Stimulated activated naive CD8-positive, alpha-beta T cell treated with anti-CD3 and anti-CD28 coated beads, Interleukin-15, amount 100 ng/mL, for 72 hours (primary cell): ENCODE measurements around the gene RNF150.
"Not testable (repeated sequence)": the region's sequence is repeated elsewhere in the genome, so short reads cannot be mapped to it uniquely, and the experiment has no call there.

Source experiments
- ATAC-seq: fragments of 150-1000 bp; cut with Tn5 transposase; 2 replicates; pipeline ENCODE4 v1.10.0; 2021; ENCODE audit warnings: mild to moderate bottlenecking, moderate library complexity
- DNase-seq, 2 donors: peaks; one replicate each; pipeline ENCODE4 v3.0.0; 2021 to 2022
- H3K27ac Mint-ChIP-seq, 2 donors: one replicate each; pipeline ENCODE4 v1.8.0; 2022; ENCODE audit warnings: mild to moderate bottlenecking in 2 of 2, mixed read lengths in 2 of 2, moderate library complexity in 2 of 2
- H3K27me3 Mint-ChIP-seq: one replicate; pipeline ENCODE4 v1.8.0; 2022; ENCODE audit warnings: mixed read lengths
- H3K4me1 Mint-ChIP-seq: one replicate; pipeline ENCODE4 v1.8.0; 2022; ENCODE audit warnings: mild to moderate bottlenecking, mixed read lengths
- H3K4me3 Mint-ChIP-seq, 2 donors: one replicate each; pipeline ENCODE4 v1.8.0; 2022; ENCODE audit warnings: mild to moderate bottlenecking in 2 of 2, mixed read lengths in 2 of 2, moderate library complexity in 1 of 2
- H3K9me3 Mint-ChIP-seq, 2 donors: one replicate each; pipeline ENCODE4 v1.8.0; 2022; ENCODE audit warnings: mixed read lengths in 2 of 2

Gene RNF150

DNA sequence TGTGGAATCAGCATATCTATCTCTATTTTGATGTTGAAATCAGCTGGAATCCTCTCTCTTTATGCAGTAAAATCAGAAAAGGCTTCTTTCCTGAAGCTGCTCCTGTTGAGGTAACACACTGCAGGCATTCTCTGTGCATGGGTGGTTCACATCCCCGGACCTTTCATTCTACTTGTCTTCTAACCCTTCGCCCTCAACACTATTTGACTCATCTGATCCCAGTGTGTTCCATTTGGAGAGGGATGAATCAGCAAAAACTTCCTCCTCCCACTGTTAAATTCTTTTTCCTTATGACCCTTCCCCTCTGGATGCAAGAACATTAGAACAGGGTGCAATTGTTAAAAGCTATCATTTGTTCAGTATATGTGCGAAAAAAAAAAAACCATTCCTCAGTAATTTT, 67.4 kb downstream of the RNF150 start:
- no peak overlapping the region for H3K27ac Mint-ChIP-seq
- no peak overlapping the region for H3K4me3 Mint-ChIP-seq
- DNase-seq (no peak), ATAC-seq (no peak)
- H3K4me1 Mint-ChIP-seq = no peaks in the 10 kb centered on the region
- H3K9me3 Mint-ChIP-seq = no peaks in the 10 kb centered on the region
- no peaks in the 10 kb centered on the region for H3K27me3 Mint-ChIP-seq

DNA sequence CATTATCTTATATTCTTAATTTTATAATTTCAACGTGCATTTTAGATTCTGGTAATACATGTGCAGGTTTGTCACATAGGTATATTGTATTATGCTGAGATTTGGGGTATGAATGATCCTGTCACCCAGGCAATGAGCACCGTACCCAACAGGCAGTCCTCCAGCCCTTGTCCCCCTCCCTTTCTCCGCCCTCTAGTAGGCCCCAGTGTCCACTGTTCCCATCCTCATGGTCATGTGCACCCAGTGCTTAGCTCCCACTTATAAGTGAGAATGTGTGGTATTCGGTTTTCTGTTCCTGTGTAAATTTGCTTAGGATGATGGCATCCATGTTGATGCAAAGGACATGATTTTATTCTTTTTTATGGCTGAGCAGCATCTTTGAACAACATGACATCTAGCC, 70.6 kb downstream of the RNF150 start:
- no peak for ATAC-seq
- Mint-ChIP-seq H3K27me3 (no peaks in the 10 kb centered on the region), H3K4me1 (no peaks in the 10 kb centered on the region), H3K4me3 (no peak overlapping the region), H3K27ac (no peak overlapping the region), H3K9me3 (no peaks in the 10 kb centered on the region)
- DNase-seq = no peak

DNA sequence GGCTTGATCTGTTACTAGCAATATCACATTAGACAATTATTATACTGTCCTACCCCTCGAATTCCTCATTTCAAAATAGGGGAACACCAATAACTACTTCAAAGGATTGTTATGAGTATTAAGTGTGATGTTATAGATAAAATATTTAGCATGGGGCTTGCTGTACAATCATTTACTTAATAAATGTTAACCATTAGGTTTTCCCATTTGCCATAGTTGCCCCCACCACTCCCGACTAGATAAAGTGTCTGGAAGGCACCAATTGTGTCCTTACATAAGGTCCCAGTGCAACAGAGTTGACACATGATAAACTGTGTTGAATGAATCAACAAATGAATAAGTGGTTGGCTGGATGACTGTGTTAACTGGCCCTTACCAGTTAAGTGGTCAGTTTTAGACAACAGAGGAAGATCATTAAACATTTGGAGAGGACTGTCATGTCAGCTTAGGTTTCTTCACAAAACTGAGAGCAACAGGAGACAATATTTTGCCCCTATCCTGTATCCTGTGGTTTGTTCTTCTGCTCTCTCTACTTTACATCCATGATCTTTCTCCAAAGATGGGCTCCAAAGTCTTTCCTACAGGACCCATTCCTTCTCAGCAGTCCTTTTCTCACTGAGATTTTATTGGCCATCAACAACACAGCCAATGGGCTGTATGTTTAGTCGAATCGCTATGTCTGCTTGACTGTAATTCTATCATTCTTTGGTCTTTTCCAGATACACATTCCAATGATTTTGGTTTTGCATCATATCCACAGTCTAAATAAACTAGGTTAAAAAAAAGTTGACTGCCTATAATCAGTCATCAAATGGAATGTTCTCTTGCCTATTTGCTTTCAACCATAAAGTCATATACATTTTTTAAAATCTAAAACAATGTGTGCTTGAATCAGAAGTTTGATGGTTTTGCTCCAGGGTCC, 74.4 kb downstream of the RNF150 start:
- H3K4me3 Mint-ChIP-seq = no peak overlapping the region
- H3K4me1 Mint-ChIP-seq = no peaks in the 10 kb centered on the region
- H3K27me3 Mint-ChIP-seq = no peaks in the 10 kb centered on the region
- ATAC-seq (no peak), DNase-seq (no peak)
- no peak overlapping the region for H3K27ac Mint-ChIP-seq
- no peaks in the 10 kb centered on the region for H3K9me3 Mint-ChIP-seq

DNA sequence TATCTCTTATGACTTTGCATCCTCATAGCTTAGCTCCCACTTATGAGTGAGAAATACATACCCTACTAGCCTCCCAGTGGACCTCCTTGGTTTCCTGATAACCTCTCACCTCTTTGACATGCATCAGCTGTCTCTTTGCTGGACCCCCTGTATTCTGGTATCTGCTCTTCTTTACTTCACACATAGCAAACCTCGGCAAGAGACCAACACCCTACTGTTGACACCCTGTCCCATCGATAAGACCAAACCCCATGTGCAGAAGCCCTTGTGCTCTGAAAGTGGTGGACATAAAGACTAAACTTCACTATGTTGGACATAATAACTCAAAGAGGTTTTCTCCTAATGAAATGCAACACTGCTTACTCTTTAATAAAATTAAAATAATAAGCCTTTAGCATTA, 75.7 kb downstream of the RNF150 start:
- no peaks in the 10 kb centered on the region for H3K27me3 Mint-ChIP-seq
- H3K27ac Mint-ChIP-seq = no peak overlapping the region
- no peaks in the 10 kb centered on the region for H3K4me1 Mint-ChIP-seq
- H3K4me3 Mint-ChIP-seq = no peak overlapping the region
- no peak for DNase-seq
- no peak for ATAC-seq
- no peaks in the 10 kb centered on the region for H3K9me3 Mint-ChIP-seq

DNA sequence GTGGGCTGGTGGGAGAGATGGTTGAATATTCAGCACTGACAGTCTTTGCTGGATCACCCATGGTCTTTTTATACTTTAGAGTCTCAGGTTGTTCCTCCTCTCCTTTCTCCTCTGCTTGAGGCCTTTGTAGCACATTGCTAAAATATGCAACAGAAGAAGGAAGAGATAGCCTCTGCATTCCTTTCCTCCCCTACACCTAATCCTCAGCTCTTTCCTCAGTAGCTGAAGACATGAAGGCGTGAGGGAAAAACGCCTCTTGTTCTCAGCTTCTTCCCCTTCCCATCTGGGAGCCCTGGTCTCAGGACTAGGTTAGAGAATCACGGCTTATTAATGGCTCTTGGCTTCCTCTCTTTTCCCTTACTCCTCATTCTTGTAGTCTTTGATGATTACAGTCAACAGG, 76.8 kb downstream of the RNF150 start:
- Mint-ChIP-seq H3K4me3 (no peak overlapping the region), H3K27ac (no peak overlapping the region), H3K27me3 (no peaks in the 10 kb centered on the region), H3K4me1 (no peaks in the 10 kb centered on the region), H3K9me3 (peaks cover 4 to 5% of the 10 kb centered on the region in 2 donors)
- ATAC-seq (no peak), DNase-seq (no peak)

DNA sequence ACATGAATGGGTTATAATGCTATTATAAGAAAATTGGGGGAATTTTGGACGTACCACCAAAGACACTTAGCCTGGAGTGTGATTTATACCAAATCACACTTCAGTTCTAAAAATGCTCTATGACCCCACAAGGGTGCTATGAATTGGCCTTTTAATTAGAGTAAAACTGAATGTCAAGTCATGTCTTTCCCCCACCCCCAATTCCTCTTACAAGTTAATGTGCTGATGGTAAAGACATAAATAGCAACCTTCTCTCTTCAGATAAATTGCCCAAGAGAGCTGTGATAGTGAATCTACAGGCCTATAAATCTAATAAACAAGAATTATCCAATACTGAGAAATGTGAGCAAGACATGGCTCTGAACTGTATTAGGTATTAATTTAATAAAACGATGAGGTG, 78.8 kb downstream of the RNF150 start:
- no peak overlapping the region for H3K27ac Mint-ChIP-seq
- no peaks in the 10 kb centered on the region for H3K27me3 Mint-ChIP-seq
- no peak overlapping the region for H3K4me3 Mint-ChIP-seq
- no peak for DNase-seq
- H3K9me3 Mint-ChIP-seq = peaks cover 6 to 18% of the 10 kb centered on the region in 2 donors
- no peak for ATAC-seq
- no peaks in the 10 kb centered on the region for H3K4me1 Mint-ChIP-seq

DNA sequence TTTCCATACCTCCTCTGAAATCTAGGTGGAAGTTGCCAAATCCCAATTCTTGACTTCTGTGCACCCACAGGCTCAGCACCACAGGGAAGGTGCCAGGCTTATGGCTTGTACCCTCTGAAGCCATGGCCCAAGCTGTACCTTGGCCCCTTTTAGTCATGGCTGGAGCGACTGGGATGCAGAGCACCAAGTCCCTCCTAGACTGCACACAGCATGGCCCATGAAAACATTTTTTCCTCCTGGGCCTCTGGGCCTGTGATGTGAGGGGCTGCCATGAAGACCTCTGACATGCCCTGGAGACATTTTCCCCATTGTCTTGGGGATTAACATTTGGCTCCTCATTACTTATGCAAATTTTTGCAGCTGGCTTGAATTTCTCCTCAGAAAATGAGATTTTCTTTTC, 82.3 kb downstream of the RNF150 start:
- not testable (repeated sequence) for H3K4me3 Mint-ChIP-seq, DNase-seq, H3K27me3 Mint-ChIP-seq, H3K27ac Mint-ChIP-seq, H3K4me1 Mint-ChIP-seq, ATAC-seq
- H3K9me3 Mint-ChIP-seq = peaks cover 6 to 18% of the 10 kb centered on the region in 2 donors

DNA sequence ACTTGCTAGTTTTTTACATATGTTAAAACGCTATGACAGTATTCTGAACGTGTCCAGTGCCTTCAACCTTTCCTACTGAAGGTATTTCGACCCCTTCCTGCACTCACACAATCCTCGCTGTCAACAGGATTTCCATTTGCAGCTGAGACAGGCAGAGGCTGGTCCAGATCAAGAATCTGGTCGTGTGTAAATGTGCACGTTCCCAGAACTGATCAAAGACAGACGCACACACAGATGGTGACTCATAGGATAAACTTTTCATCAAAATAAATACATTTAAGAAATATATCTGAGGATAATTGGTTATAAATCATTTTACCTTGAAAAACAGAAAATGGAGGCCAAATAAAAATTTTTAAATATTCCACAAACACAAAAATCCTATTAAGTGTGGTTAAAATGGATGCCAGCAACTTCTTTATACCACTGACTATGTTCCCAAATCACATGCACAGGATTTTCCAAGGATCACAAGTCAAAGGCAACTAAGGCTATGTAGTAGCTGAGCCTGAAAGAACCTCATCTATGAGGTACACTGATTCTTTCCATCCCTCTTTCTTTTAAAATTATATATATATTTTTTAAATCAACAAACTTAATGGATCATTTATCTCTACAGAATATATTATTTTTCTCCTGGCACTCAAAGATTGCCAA, 85.9 kb downstream of the RNF150 start:
- ATAC-seq (no peak), DNase-seq (no peak)
- Mint-ChIP-seq H3K27me3 (no peaks in the 10 kb centered on the region), H3K9me3 (peaks cover 6 to 18% of the 10 kb centered on the region in 2 donors), H3K4me1 (no peaks in the 10 kb centered on the region), H3K27ac (no peak overlapping the region), H3K4me3 (no peak overlapping the region)

DNA sequence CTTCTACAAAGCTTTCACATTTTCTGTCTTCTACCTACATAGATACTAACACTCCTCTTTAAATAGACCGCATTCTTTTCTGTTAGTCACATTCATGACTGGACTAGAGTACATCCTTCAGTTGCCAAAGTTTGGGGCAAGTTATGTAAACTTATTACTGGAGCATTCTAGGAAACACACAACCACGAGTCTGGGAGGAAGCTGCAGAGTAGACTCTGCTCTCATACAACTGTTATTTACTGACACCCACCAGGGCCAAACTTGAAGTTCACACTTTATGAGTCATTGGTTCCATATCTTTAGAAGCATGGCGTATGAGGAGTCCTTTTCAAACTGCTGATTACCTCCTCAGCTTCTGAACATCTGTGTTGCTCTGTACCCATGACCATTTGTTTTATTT, 87.0 kb downstream of the RNF150 start:
- Mint-ChIP-seq H3K27me3 (no peaks in the 10 kb centered on the region), H3K27ac (no peak overlapping the region), H3K4me1 (no peaks in the 10 kb centered on the region), H3K4me3 (no peak overlapping the region), H3K9me3 (peaks cover 0 to 11% of the 10 kb centered on the region in 2 donors)
- DNase-seq (no peak), ATAC-seq (peak; percentile 42)

DNA sequence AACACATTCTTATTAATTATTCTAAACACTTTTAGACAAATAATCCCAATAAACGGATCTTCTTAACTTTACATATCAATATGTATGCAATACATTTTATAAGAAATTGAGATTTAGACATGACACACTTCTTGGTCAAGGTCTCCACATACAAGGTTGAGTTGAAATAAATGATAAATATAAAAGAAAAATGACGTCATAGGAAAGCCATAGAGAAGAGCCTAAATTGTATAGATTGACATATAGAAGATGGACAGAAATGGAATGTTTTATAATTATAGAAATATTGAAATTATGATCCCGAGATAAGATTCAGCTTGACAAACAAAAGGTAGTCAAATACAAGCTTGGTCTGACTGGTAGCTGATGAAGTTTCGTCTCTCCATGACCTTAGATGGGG, 87.4 kb downstream of the RNF150 start:
- DNase-seq (no peak), ATAC-seq (no peak)
- Mint-ChIP-seq H3K4me3 (no peak overlapping the region), H3K27ac (no peak overlapping the region), H3K27me3 (no peaks in the 10 kb centered on the region), H3K9me3 (peaks cover 0 to 7% of the 10 kb centered on the region in 2 donors), H3K4me1 (no peaks in the 10 kb centered on the region)

DNA sequence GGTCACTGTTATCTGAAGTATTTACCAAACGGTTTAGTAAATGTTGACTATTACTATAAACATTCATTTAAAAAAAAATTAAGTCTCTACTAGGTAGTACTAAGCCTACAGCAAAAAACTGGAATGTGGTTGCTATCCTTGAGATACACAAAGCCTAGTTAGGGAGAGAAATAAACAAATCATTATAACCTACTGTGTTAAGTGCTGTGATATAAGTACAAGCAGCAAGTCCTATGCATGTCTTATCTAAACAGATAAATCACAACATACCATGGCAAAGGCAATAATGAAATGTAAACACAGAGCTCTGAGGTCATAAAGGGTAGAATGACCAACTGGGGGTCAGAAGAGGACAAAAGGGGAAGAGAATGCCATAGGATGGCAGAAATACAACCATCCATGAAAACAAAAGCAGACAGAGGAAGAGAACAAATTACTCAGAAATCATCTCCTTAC, 92.2 kb downstream of the RNF150 start:
- ATAC-seq (no peak), DNase-seq (no peak)
- H3K27me3 Mint-ChIP-seq = no peaks in the 10 kb centered on the region
- peak overlapping the region in 1 of 2 donors; percentile 38 for H3K27ac Mint-ChIP-seq
- H3K4me1 Mint-ChIP-seq = no peaks in the 10 kb centered on the region
- H3K4me3 Mint-ChIP-seq = no peak overlapping the region
- no peaks in the 10 kb centered on the region for H3K9me3 Mint-ChIP-seq

DNA sequence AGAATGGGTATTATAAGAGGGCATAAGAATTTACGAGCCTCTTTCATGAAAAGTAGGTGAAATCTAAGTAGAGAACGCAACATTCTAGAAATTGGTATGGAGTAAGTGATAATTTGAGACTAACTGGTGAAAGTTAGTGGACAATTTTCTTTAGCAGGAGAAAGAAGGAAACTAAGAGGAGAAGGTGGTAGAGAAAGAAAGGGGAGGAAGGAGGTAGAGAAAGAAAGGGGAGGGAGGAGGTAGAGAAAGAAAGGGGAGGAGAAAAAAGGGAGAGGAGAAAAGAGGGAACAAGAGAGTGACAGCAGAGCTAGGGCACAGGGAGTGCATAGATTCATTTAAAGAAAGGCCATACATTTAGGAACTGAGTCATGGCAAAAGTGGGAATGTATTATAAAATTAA, 94.1 kb downstream of the RNF150 start:
- ATAC-seq (no peak), DNase-seq (no peak)
- Mint-ChIP-seq H3K27ac (peak overlapping the region in 1 of 2 donors; percentile 21), H3K4me3 (no peak overlapping the region), H3K9me3 (no peaks in the 10 kb centered on the region), H3K4me1 (no peaks in the 10 kb centered on the region), H3K27me3 (no peaks in the 10 kb centered on the region)

DNA sequence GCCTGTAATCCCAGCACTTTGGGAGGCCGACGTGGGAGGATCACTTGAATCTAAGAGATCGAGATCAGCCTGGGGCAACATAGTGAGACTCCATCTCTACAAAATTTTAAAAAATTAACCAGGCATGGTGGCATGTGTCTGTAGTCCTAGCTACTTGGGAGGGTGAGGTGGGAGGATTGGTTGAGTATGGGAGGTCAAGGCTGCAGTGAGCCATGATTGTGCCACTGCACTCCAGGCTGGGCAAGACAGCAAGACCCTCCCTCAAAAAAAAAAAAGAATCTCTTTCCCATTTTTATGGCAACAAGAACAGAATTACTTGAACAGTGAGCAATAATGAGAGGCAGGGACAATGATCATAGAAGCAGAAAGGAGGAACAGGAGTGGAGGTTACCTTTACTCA, 94.8 kb downstream of the RNF150 start:
- no peak for ATAC-seq
- H3K4me1 Mint-ChIP-seq = no peaks in the 10 kb centered on the region
- H3K9me3 Mint-ChIP-seq = no peaks in the 10 kb centered on the region
- no peak for DNase-seq
- no peak overlapping the region for H3K4me3 Mint-ChIP-seq
- H3K27ac Mint-ChIP-seq = no peak overlapping the region
- H3K27me3 Mint-ChIP-seq = no peaks in the 10 kb centered on the region

DNA sequence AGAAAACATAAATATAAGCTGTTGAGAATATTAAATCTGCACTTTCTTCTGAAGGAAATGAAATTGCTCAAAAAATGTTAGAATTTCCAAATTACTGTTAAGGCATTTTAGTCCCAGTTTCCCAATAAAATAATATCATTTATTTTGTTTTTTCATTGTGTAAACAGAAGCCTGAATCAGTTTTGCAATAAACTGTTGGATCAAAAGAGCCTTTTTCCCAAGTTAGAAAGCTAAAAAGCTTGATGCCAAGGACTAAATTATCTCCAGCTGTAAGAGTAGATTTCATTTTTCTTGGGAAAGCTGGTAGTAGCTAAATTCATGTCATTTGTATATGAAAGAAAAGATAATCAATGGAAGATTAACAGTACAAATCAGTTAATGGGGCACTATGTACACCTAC, 95.8 kb downstream of the RNF150 start:
- Mint-ChIP-seq H3K27me3 (no peaks in the 10 kb centered on the region), H3K4me1 (no peaks in the 10 kb centered on the region), H3K4me3 (no peak overlapping the region), H3K27ac (no peak overlapping the region), H3K9me3 (no peaks in the 10 kb centered on the region)
- DNase-seq = no peak
- no peak for ATAC-seq

DNA sequence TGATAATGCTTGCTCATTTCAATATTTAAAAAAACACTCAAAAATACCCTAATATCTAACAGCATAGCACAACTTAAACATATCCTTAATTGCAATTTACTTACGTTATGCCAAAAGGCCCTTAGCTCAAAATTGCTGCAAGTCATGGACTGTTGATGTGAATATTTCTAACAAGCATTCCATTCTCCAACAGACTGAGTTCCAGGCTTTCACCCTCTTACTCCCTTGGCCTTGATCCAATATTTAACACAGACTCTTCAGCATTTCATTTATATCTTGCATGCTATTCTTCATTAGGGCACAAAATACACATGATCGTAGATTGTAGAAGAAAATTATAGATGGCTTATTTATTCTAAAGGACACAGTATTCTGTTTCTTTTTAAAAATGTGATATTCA, 96.5 kb downstream of the RNF150 start:
- DNase-seq = no peak
- Mint-ChIP-seq H3K4me1 (no peaks in the 10 kb centered on the region), H3K4me3 (no peak overlapping the region), H3K27me3 (no peaks in the 10 kb centered on the region), H3K9me3 (no peaks in the 10 kb centered on the region), H3K27ac (no peak overlapping the region)
- no peak for ATAC-seq

DNA sequence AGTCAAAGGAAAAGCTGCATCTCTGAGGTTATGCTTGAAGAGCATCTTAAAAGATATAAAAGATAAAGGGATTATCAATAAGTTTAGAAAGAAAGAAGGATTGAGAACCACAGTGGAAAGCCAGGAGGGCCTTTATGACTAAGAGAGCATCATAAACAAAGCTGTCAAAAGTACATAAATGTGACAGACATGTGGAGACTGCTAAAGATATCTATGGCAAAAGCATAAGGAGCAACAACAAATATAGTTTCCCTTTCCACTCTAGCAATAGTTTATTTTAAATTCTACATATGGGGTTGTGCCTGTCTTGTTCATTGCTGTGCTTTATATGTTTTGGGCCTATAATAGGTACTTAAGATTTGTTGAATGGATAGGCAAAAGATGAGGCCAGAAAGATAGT, 97.3 kb downstream of the RNF150 start:
- ATAC-seq = no peak
- no peak overlapping the region for H3K4me3 Mint-ChIP-seq
- H3K4me1 Mint-ChIP-seq = no peaks in the 10 kb centered on the region
- no peak overlapping the region for H3K27ac Mint-ChIP-seq
- H3K27me3 Mint-ChIP-seq = no peaks in the 10 kb centered on the region
- no peaks in the 10 kb centered on the region for H3K9me3 Mint-ChIP-seq
- no peak for DNase-seq
